ENCODE results near the gene KCNK1.

KCNK1 gene

DNA sequence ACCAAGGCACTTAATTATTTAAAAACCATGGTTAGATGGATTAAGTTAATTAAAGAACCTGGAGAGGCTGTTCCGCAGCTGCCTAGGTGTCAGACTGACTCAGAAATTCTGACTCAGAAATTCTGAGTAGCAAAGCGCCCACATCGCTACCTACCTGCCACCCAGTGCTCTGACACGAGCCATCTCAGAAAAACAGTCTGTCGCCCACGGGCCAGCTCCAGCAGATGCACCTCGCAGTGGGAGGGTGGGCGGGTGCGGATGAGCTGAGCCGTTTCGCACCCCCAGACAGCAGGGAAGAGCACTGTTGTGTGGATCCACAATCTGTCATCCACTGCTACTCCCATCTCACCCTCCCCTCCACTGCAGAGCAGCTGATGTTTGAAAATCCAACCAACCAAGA is 13.5 kb downstream of the KCNK1 start:
- Histone ChIP-seq H3K4me1 (ENCODE audit: low read length) (peaks cover 8% of the 10 kb centered on the region), H4K20me1 (ENCODE audit: insufficient read depth, low read length) (no peaks in the 10 kb centered on the region), H3K9me2 (replicated peaks; ENCODE audit: insufficient read depth, low read length) (no peaks in the 10 kb centered on the region), H3K27me3 (replicated peaks; ENCODE audit: insufficient read depth, low read length) (no peaks in the 10 kb centered on the region), H3K27ac (ENCODE audit: low read length) (peak overlapping the region; percentile 65; the same call in 1 of the 2 replicates), H3K9ac (ENCODE audit: low read length) (peak overlapping the region; percentile 12; the same call in 1 of the 2 replicates), H3K9me3 (replicated peaks; ENCODE audit: insufficient read depth, low read length) (no peaks in the 10 kb centered on the region), H3K4me2 (ENCODE audit: low read depth, low read length) (peak overlapping the region; percentile 35), H3K4me3 (ENCODE audit: low read length) (peak overlapping the region; percentile 19; the same call in 1 of the 2 replicates), H2AFZ (ENCODE audit: low read length) (no peak overlapping the region), H3K36me3 (replicated peaks; ENCODE audit: insufficient read depth, low read length) (no peaks in the 10 kb centered on the region), H3K79me2 (ENCODE audit: low read length) (no peaks in the 10 kb centered on the region), H3F3A (ENCODE audit: insufficient read depth, low read length) (peaks cover 4% of the 10 kb centered on the region; the same call in 1 of the 2 replicates)
- TF ChIP-seq EZH2phosphoT487 (IDR thresholded peaks at IDR 0.05; ENCODE audit: low read length) (no peak), EZH2 (optimal IDR thresholded peaks at IDR 0.05; ENCODE audit: low read depth, low read length) (no peak)
- TF ChIP-seq, protein P1, sequence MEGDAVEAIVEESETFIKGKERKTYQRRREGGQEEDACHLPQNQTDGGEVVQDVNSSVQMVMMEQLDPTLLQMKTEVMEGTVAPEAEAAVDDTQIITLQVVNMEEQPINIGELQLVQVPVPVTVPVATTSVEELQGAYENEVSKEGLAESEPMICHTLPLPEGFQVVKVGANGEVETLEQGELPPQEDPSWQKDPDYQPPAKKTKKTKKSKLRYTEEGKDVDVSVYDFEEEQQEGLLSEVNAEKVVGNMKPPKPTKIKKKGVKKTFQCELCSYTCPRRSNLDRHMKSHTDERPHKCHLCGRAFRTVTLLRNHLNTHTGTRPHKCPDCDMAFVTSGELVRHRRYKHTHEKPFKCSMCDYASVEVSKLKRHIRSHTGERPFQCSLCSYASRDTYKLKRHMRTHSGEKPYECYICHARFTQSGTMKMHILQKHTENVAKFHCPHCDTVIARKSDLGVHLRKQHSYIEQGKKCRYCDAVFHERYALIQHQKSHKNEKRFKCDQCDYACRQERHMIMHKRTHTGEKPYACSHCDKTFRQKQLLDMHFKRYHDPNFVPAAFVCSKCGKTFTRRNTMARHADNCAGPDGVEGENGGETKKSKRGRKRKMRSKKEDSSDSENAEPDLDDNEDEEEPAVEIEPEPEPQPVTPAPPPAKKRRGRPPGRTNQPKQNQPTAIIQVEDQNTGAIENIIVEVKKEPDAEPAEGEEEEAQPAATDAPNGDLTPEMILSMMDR (IDR thresholded peaks at IDR 0.05; ENCODE audit: low read length) = no peak
- DNase-seq = peak; percentile 42

DNA sequence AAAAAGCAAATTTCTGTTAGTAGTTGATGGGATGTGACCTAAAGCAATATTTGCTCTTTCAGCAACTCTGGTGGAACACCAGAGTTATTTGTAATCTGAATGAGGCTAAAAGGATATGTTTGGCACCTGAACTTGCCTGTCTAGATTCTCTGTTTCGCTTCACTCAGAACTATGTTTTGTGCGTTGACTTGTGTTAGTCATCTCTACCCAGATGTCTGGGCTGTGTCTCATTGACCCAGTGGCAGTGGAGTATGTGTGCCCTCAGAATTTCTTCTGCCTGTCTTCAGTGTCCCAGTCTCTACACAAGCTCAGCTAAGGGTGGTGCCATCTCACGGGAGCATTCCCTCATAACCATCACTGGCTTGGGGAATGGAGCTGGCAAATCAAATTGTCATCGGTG is 13.9 kb downstream of the KCNK1 start:
- no peak overlapping the region for H3K4me3 ChIP-seq (ENCODE audit: low read length)
- peak overlapping the region; percentile 65; the same call in 1 of the 2 replicates for H3K27ac ChIP-seq (ENCODE audit: low read length)
- peak; percentile 74 for DNase-seq
- peaks cover 4% of the 10 kb centered on the region; the same call in 1 of the 2 replicates for H3F3A ChIP-seq (ENCODE audit: insufficient read depth, low read length)
- no peaks in the 10 kb centered on the region for H3K9me3 ChIP-seq (replicated peaks; ENCODE audit: insufficient read depth, low read length)
- H3K9me2 ChIP-seq (replicated peaks; ENCODE audit: insufficient read depth, low read length) = no peaks in the 10 kb centered on the region
- no peaks in the 10 kb centered on the region for H3K36me3 ChIP-seq (replicated peaks; ENCODE audit: insufficient read depth, low read length)
- no peaks in the 10 kb centered on the region for H4K20me1 ChIP-seq (ENCODE audit: insufficient read depth, low read length)
- peak overlapping the region; percentile 29; the same call in 1 of the 2 replicates for H3K4me2 ChIP-seq (ENCODE audit: low read depth, low read length)
- H3K27me3 ChIP-seq (replicated peaks; ENCODE audit: insufficient read depth, low read length) = no peaks in the 10 kb centered on the region
- no peak overlapping the region for H2AFZ ChIP-seq (ENCODE audit: low read length)
- TF ChIP-seq EZH2phosphoT487 (IDR thresholded peaks at IDR 0.05; ENCODE audit: low read length) = no peak
- no peak for TF ChIP-seq EZH2 (optimal IDR thresholded peaks at IDR 0.05; ENCODE audit: low read depth, low read length)
- H3K79me2 ChIP-seq (ENCODE audit: low read length) = no peaks in the 10 kb centered on the region
- H3K4me1 ChIP-seq (ENCODE audit: low read length) = peaks cover 8% of the 10 kb centered on the region
- H3K9ac ChIP-seq (ENCODE audit: low read length) = no peak overlapping the region

DNA sequence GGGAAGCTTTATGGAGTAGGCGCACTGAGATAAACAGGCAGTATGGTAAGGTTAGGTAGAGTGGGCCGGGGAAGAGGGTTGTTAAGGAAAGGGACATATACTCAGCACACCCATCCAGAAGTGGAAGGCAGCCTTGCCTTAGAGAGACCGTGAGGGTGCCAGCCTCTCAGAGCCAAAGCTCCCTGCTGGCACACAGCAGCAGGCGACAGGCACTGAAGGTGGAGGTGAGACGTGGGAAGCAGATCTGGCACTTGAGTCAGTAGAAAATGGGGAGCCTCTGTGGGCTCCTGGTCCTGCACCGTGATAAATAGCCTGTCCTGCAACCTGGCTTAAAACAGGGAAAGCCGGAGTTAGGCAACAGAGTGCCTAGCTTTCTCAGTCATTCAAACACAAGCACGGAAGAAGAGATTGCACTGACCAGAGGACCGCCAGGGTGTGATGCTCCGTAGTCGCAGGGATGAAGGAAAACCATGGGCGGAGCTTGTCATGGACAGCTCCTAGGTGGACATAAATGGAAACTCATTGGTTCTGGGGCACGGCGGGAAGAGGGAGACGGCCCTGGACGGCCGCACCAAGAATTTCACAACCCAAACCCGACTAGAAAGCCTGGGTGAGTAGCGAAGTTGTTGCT is 15.5 kb downstream of the KCNK1 start:
- Histone ChIP-seq H3K27me3 (replicated peaks; ENCODE audit: insufficient read depth, low read length) (no peaks in the 10 kb centered on the region), H2AFZ (ENCODE audit: low read length) (no peak overlapping the region), H3K36me3 (replicated peaks; ENCODE audit: insufficient read depth, low read length) (no peaks in the 10 kb centered on the region), H3K9me2 (replicated peaks; ENCODE audit: insufficient read depth, low read length) (no peaks in the 10 kb centered on the region), H3K9me3 (replicated peaks; ENCODE audit: insufficient read depth, low read length) (no peaks in the 10 kb centered on the region), H3K4me3 (ENCODE audit: low read length) (no peak overlapping the region), H4K20me1 (ENCODE audit: insufficient read depth, low read length) (no peaks in the 10 kb centered on the region), H3K27ac (ENCODE audit: low read length) (no peak overlapping the region), H3K4me2 (ENCODE audit: low read depth, low read length) (no peak overlapping the region), H3K4me1 (ENCODE audit: low read length) (peaks cover 8% of the 10 kb centered on the region), H3F3A (ENCODE audit: insufficient read depth, low read length) (peaks cover 4% of the 10 kb centered on the region; the same call in 1 of the 2 replicates), H3K9ac (ENCODE audit: low read length) (no peak overlapping the region), H3K79me2 (ENCODE audit: low read length) (no peaks in the 10 kb centered on the region)
- TF ChIP-seq EZH2 (optimal IDR thresholded peaks at IDR 0.05; ENCODE audit: low read depth, low read length) (no peak), EZH2phosphoT487 (IDR thresholded peaks at IDR 0.05; ENCODE audit: low read length) (no peak)
- TF ChIP-seq, protein P1 (IDR thresholded peaks at IDR 0.05; ENCODE audit: low read length) = no peak
- DNase-seq = no peak

Measured in MM.1S (cell line).